Measurements from ENCODE around the gene MCC.

DNA sequence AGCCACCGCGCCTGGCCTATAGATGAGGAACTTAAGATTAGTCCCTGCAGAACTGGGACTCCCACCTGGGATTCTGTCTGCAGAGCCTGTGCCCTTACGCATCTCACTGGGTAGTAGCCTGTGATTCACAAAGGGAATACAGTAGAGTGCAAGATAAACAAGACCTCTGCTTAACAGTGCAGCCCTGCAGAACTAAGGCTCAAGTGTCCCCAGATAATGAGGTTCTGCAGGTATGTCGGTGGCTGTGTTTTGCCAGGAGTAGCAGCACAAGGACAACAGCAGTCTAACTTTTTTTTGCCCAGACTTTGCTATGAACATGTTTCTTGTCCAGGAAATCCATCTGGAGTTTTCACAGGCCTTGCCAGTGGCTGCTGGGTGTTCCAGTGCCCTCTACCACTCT, 451.9 kb downstream of the MCC start:
- TF ChIP-seq, protein P1, sequence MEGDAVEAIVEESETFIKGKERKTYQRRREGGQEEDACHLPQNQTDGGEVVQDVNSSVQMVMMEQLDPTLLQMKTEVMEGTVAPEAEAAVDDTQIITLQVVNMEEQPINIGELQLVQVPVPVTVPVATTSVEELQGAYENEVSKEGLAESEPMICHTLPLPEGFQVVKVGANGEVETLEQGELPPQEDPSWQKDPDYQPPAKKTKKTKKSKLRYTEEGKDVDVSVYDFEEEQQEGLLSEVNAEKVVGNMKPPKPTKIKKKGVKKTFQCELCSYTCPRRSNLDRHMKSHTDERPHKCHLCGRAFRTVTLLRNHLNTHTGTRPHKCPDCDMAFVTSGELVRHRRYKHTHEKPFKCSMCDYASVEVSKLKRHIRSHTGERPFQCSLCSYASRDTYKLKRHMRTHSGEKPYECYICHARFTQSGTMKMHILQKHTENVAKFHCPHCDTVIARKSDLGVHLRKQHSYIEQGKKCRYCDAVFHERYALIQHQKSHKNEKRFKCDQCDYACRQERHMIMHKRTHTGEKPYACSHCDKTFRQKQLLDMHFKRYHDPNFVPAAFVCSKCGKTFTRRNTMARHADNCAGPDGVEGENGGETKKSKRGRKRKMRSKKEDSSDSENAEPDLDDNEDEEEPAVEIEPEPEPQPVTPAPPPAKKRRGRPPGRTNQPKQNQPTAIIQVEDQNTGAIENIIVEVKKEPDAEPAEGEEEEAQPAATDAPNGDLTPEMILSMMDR (conservative IDR thresholded peaks at IDR 0.05; ENCODE audit: low read depth, low read length) = no peak
- no peak for TF ChIP-seq RAD21 (IDR thresholded peaks at IDR 0.05; ENCODE audit: low read length)
- no peak for TF ChIP-seq RFX5 (IDR thresholded peaks at IDR 0.05; ENCODE audit: low read depth, low read length)
- no peak for TF ChIP-seq POLR2A (IDR thresholded peaks at IDR 0.05; ENCODE audit: low read depth, low read length)
- TF ChIP-seq, protein P2, sequence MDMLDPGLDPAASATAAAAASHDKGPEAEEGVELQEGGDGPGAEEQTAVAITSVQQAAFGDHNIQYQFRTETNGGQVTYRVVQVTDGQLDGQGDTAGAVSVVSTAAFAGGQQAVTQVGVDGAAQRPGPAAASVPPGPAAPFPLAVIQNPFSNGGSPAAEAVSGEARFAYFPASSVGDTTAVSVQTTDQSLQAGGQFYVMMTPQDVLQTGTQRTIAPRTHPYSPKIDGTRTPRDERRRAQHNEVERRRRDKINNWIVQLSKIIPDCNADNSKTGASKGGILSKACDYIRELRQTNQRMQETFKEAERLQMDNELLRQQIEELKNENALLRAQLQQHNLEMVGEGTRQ (IDR thresholded peaks at IDR 0.05; ENCODE audit: low read depth, low read length) = no peak
- no peak for TF ChIP-seq MAZ (IDR thresholded peaks at IDR 0.05; ENCODE audit: borderline replicate concordance, low read depth, low read length)
- TF ChIP-seq RCOR1 (IDR thresholded peaks at IDR 0.05; ENCODE audit: insufficient replicate concordance, low read length) = no peak
- no peak for TF ChIP-seq FOS (IDR thresholded peaks at IDR 0.05; ENCODE audit: low read depth, low read length)
- no peak for TF ChIP-seq CEBPB (IDR thresholded peaks at IDR 0.05; ENCODE audit: low read depth, low read length)
- no peak for TF ChIP-seq SMC3 (IDR thresholded peaks at IDR 0.05; ENCODE audit: low read depth, low read length)
- TF ChIP-seq, protein P3, sequence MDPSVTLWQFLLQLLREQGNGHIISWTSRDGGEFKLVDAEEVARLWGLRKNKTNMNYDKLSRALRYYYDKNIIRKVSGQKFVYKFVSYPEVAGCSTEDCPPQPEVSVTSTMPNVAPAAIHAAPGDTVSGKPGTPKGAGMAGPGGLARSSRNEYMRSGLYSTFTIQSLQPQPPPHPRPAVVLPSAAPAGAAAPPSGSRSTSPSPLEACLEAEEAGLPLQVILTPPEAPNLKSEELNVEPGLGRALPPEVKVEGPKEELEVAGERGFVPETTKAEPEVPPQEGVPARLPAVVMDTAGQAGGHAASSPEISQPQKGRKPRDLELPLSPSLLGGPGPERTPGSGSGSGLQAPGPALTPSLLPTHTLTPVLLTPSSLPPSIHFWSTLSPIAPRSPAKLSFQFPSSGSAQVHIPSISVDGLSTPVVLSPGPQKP (IDR thresholded peaks at IDR 0.05; ENCODE audit: borderline replicate concordance, low read depth, low read length) = no peak
- no peak for TF ChIP-seq NFE2L2 (IDR thresholded peaks at IDR 0.05; ENCODE audit: low read depth, low read length)
- no peak for TF ChIP-seq BHLHE40 (IDR thresholded peaks at IDR 0.05; ENCODE audit: low read depth, low read length)
